Measurements from ENCODE around the gene SLC6A3.
A peak's percentile ranks its signal among the peaks of the same experiment; 100 is the strongest.
"Not testable (repeated sequence)": the region's sequence is repeated elsewhere in the genome, so short reads cannot be mapped to it uniquely, and the experiment has no call there.

Gene SLC6A3

GRCh38 chr5:1440098-1440493, 5.1 kb downstream of the SLC6A3 start:
- DNase-seq (ENCODE audit: low spot score), result no peak

DNA sequence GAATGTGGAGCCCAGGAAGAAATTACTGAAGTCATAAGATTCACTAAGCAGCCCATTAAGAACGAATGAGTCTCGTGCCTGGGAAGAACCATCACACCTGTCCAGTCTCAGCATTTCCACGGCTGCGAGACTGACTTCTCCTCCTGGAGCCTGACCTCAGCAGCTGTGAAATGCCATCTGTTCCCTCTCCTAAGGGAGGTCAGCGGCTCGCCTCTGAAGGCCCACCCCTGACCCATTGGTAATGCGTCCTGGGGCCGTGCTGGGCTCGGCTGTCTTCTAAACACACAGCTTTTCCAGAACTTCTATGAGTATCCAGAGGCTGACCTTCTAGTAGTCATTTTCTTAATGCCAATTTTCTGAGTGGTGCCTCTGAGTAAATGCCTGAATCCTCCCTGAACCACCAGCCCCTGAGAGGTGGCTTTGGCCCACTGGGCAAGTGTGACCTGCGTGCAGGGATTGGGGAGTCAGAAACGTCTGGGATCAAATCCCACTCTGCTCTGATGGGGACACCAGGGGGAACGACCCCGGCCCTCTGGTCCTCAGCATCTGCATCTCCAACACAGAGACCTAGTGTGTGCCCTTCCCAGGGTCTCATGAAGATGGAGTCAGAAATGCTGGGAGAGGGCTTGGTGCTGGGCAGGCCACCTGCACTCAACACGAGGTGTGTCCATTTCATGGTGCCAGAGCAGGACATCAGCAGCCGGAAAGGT, 5.7 kb downstream of the SLC6A3 start:
- DNase-seq (ENCODE audit: low spot score), result no peak

- DNase-seq (ENCODE audit: low spot score), result no peak
These were observed 6.4 kb downstream of the SLC6A3 start for GRCh38 chr5:1438871-1439270.

DNA sequence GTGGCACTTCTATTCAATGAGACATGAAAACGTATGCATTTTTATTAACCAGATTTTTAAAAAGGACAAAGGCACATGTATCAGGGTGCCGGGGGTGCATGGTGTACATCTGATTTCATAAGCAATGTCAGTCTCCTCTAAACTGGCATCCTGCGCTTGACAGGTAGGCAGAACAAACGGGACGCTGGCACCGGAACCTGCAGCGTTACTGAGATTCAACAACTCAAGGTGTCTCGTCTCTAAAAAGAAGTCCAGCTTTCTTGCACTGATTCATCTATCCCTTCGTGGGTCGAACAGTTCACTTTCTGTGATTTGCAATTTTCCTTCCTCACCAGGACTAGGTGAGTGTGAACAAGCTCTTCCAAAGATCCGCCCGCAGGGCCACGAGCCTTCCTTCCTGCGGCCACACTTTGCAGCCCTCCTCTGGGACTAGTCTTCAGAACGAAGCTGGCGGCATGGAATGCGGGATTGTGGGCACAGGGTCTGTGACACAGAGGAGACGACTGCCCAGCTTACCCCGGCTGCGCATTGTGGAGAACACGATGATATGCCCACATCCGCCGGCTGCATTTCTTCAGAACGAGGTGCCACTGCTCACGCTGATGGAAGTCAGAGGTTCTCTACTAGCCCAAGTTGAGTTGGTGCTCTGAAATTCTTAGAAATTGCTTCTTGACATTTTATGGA, 7.2 kb downstream of the SLC6A3 start:
- no peak for DNase-seq (ENCODE audit: low spot score)

DNA sequence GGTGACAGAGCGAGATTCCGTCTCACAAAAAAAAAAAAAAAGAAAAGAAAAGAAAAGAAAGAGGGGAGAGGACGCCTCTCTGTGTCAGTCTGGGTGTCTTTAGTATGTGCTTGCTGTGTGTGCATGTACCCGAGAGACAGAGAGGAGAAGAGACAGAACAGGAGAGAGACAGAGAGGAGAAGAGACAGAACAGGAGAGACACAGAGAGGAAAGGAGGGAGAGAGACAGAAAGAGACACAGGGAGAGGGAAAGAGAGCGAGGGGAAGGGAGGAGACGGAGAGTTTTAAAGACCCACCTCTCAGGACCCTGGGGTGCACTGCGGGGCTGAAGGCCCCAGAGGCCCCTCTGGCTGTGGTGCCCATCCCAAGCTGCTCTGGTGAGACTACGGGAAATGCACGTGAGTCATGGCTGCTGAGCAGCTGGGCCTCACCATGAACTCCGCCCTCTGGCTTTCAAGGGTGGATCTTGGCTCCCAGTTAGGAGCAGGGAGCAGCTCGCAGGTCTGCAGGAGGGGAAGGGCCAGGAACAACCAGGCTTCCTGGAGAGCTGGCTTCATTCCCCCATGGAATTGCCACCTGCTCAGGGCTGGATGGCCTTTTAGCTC, 7.9 kb downstream of the SLC6A3 start:
- DNase-seq (ENCODE audit: low spot score), result peak; percentile 54

- DNase-seq (ENCODE audit: low spot score), result no peak
These were observed 8.6 kb downstream of the SLC6A3 start for GRCh38 chr5:1436681-1437080.

- DNase-seq (ENCODE audit: low spot score), result no peak
These were observed 9.2 kb downstream of the SLC6A3 start for GRCh38 chr5:1436036-1436435.

DNA sequence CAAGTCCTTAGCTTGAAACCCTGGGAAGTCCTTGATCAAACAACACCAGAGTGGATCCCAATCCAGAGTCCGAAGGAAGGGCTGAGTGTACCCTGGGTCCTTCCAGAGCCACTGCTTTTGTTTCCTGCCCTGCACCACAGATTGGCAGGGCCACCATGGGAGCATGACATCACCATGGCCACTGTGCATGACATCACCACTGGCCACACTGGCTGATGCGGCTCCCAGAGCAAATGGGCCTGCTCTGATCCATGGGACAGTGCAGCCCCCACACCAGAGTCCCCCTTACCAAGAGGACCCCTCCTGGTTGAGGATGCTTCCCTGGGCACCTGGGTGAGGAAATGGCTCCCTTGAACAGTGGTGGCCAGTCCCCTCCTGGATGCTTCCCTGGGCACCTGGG, 9.9 kb downstream of the SLC6A3 start:
- no peak for DNase-seq (ENCODE audit: low spot score)

GRCh38 chr5:1432296-1432695, 12.9 kb downstream of the SLC6A3 start:
- no peak for DNase-seq (ENCODE audit: low spot score)

DNA sequence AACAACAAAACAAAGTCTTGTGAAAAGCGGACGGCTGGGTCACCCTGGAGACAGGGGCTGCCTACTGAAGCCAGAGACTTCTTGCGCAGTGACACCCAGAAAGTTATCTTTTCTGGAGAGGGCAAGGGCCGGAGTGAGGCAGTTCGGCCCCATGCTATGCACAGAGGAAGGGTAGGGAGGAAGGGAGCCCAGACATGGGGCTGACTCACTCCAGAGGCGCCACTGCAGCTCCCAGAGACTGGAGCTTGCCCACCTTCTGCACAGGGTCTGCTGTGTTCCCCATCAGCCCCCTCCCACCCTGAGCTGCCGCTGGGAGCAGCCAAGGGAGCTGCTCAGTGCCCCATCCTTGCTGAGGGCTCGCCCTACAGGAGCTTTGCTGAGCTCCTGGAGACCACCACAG, 13.3 kb downstream of the SLC6A3 start:
- no peak for DNase-seq (ENCODE audit: low spot score)

- no peak for DNase-seq (ENCODE audit: low spot score)
These were observed 14.0 kb downstream of the SLC6A3 start for GRCh38 chr5:1431021-1431811.

- no peak for DNase-seq (ENCODE audit: low spot score)
These were observed 15.0 kb downstream of the SLC6A3 start for GRCh38 chr5:1430121-1430795.

DNA sequence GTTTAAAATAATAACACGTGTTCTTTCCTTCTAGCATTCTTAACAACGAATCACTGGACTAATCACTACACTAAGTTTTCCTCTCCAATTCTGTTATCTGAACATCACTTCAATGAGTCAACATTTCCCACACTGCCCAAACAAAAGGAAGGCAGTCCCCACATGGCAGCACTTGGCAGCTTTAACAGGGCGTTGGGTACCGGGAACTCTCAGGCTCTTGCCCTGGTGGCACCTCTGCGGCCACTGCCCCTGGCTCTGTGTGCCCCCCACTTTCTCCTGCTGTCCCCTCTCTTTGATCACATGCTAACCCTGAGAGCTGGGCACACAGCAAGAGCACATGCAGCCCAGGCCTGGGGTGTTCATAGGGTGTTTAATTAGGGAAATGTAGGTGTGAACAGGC, 15.7 kb downstream of the SLC6A3 start:
- DNase-seq (ENCODE audit: low spot score), result no peak

GRCh38 chr5:1429066-1429465, 16.2 kb downstream of the SLC6A3 start:
- DNase-seq (ENCODE audit: low spot score), result no peak

DNA sequence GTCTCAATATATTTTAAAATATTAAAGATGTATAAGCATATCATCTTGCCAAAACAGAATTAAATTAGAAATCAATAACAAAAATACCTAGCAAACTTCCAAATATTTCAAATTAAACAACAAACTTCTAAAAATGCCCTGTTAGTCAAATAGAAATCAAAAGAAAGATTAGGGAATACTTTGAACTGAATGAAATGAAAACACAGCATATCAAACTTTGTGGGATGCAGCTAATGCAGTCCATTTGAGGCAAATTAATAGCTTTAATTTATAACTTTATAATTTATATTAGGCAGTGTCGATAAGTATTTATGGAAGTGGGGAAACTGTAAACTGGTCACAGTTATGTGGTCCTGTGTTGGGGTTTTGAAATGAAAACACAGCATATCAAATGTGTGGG, 17.1 kb downstream of the SLC6A3 start:
- no peak for DNase-seq (ENCODE audit: low spot score)

- DNase-seq (ENCODE audit: low spot score), result no peak
These were observed 20.5 kb downstream of the SLC6A3 start for GRCh38 chr5:1424716-1425115.

GRCh38 chr5:1423901-1424603, 21.2 kb downstream of the SLC6A3 start:
- DNase-seq (ENCODE audit: low spot score), result no peak

DNA sequence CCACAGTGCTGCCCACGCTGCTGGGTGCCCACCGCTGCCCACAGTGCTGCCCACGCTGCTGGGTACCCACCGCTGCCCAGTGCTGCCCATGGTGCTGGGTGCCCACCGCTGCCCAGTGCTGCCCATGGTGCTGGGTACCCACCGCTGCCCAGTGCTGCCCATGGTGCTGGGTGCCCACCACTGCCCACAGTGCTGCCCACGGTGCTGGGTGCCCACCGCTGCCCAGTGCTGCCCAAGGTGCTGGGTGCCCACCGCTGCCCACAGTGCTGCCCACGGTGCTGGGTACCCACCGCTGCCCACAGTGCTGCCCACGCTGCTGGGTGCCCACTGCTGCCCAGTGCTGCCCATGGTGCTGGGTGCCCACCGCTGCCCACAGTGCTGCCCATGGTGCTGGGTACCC, 22.7 kb downstream of the SLC6A3 start:
- not testable (repeated sequence) for DNase-seq (ENCODE audit: low spot score)

GRCh38 chr5:1421521-1422341, 23.5 kb downstream of the SLC6A3 start:
- no peak for DNase-seq (ENCODE audit: low spot score)
